IMR-90 (cell line): ENCODE data around the gene TXNDC11. TPM values are rescaled to one million over a fixed set of nuclear protein-coding genes. Genes with fewer than 3 reads are reported as not detected.

Experiments used
- ATAC-seq: fragments of 200-7000 bp; cut with Tn5 transposase; 2 replicates; pipeline ENCODE4 v1.9.1; 2020; ENCODE audit warnings: low read depth, mild to moderate bottlenecking, moderate library complexity
- BruUV-seq: library from RNA; stranded (reverse); fragments of 400-500 nt; replicated peaks from 2 replicates; lab custom pipeline; 2021; lab: Mats Ljungman, UMichigan
- CTCF ChIA-PET: fragments of 300-600 bp; formaldehyde crosslinking; extraction: SDS; loops from one replicate; lab custom pipeline; 2021; ENCODE audit warnings: antibody characterized with exemption; lab: Yijun Ruan, JAX
- POLR2A ChIA-PET: fragments of 300-600 bp; sonication (Branson Sonifier 250); formaldehyde crosslinking; loops from one replicate; lab custom pipeline; 2022; ENCODE audit warnings: antibody characterized with exemption; ENCODE audit not compliant: unreplicated experiment; lab: Charles Lee
- DNase-seq: peaks from one replicate; pipeline ENCODE4 v3.0.0; 2013
- H2AFZ ChIP-seq: replicated peaks from 2 replicates; pipeline ENCODE3; 2013; ENCODE audit warnings: low read length, mild to moderate bottlenecking; ENCODE audit not compliant: poor library complexity
- H2AK5ac ChIP-seq: 2 replicates; pipeline ENCODE4 v1.6.1; 2013; ENCODE audit warnings: low read depth, low read length, inconsistent platforms
- H2AK9ac ChIP-seq: replicated peaks from 2 replicates; pipeline ENCODE3; 2013; ENCODE audit warnings: mild to moderate bottlenecking, low read depth, low read length, moderate library complexity; ENCODE audit not compliant: poor library complexity
- H2BK120ac ChIP-seq: 2 replicates; pipeline ENCODE4 v1.6.1; 2013; ENCODE audit warnings: low read depth, low read length, inconsistent platforms
- H2BK15ac ChIP-seq: 3 replicates; pipeline ENCODE4 v1.6.1; 2013; ENCODE audit warnings: low read depth, low read length, inconsistent platforms
- H2BK20ac ChIP-seq: 2 replicates; pipeline ENCODE4 v1.6.1; 2013; ENCODE audit warnings: low read depth, mild to moderate bottlenecking, inconsistent platforms, low read length, moderate library complexity
- H2BK5ac ChIP-seq: 2 replicates; pipeline ENCODE4 v1.6.1; 2013; ENCODE audit warnings: mild to moderate bottlenecking, low read depth, low read length, inconsistent platforms; ENCODE audit not compliant: poor library complexity, severe bottlenecking
- H3K14ac ChIP-seq: replicated peaks from 2 replicates; pipeline ENCODE4 v1.6.1; 2013; ENCODE audit warnings: low read depth, low read length, inconsistent platforms
- H3K18ac ChIP-seq: 2 replicates; pipeline ENCODE4 v1.6.1; 2013; ENCODE audit warnings: low read depth, low read length, control low read depth
- H3K23ac ChIP-seq: 2 replicates; pipeline ENCODE4 v1.6.1; 2013; ENCODE audit warnings: low read depth, low read length, inconsistent platforms
- H3K27ac ChIP-seq: 2 replicates; pipeline ENCODE4 v1.5.1; 2013; ENCODE audit warnings: mild to moderate bottlenecking, control low read depth, low read length; ENCODE audit not compliant: insufficient read depth
- H3K27me3 ChIP-seq: 2 replicates; pipeline ENCODE4 v1.6.1; 2013; ENCODE audit warnings: low read length; ENCODE audit not compliant: control insufficient read depth, insufficient read depth
- H3K36me3 ChIP-seq: 2 replicates; pipeline ENCODE4 v1.6.1; 2013; ENCODE audit warnings: low read length, mixed read lengths; ENCODE audit not compliant: control insufficient read depth, insufficient read depth
- H3K4ac ChIP-seq: 2 replicates; pipeline ENCODE4 v1.6.1; 2013; ENCODE audit warnings: low read depth, low read length, inconsistent platforms
- H3K4me1 ChIP-seq: 2 replicates; pipeline ENCODE4 v1.6.1; 2013; ENCODE audit warnings: low read length, mixed read lengths; ENCODE audit not compliant: control insufficient read depth, insufficient read depth
- H3K4me2 ChIP-seq: 2 replicates; pipeline ENCODE4 v1.6.1; 2013; ENCODE audit warnings: low read depth, mild to moderate bottlenecking, control low read depth, low read length, moderate library complexity
- H3K4me3 ChIP-seq: 2 replicates; pipeline ENCODE4 v1.5.1; 2013; ENCODE audit warnings: low read depth, mild to moderate bottlenecking, control low read depth, low read length, moderate library complexity; ENCODE audit not compliant: insufficient read depth
- H3K56ac ChIP-seq: 2 replicates; pipeline ENCODE4 v1.6.1; 2013; ENCODE audit warnings: low read length, inconsistent platforms; ENCODE audit not compliant: insufficient read depth; ENCODE audit errors: extremely low read depth
- H3K79me1 ChIP-seq, 2 experiments: 2 replicates each; pipeline ENCODE4 v1.6.1; 2013; ENCODE audit warnings: low read length in 2 of 2, inconsistent platforms in 1 of 2, low read depth in 1 of 2
- H3K9ac ChIP-seq: 2 replicates; pipeline ENCODE4 v1.6.1; 2013; ENCODE audit warnings: low read depth, low read length, control low read depth
- H3K9me1 ChIP-seq: 2 replicates; pipeline ENCODE4 v1.6.1; 2013; ENCODE audit warnings: low read length, inconsistent platforms; ENCODE audit not compliant: insufficient read depth
- H3K9me3 ChIP-seq: 2 replicates; pipeline ENCODE4 v1.6.1; 2013; ENCODE audit warnings: low read length; ENCODE audit not compliant: control insufficient read depth, insufficient read depth
- H4K20me1 ChIP-seq: 2 replicates; pipeline ENCODE4 v1.6.1; 2013; ENCODE audit warnings: low read length, inconsistent platforms; ENCODE audit not compliant: insufficient read depth
- H4K5ac ChIP-seq: 2 replicates; pipeline ENCODE4 v1.6.1; 2013; ENCODE audit warnings: mild to moderate bottlenecking, low read depth, low read length, control low read depth
- H4K8ac ChIP-seq, 2 experiments: 2 replicates each; pipeline ENCODE4 v1.6.1; 2013; ENCODE audit warnings: low read depth in 2 of 2, low read length in 2 of 2, control low read depth in 1 of 2, inconsistent platforms in 1 of 2
- H4K91ac ChIP-seq: 2 replicates; pipeline ENCODE4 v1.6.1; 2013; ENCODE audit warnings: low read depth, low read length, inconsistent platforms; ENCODE audit not compliant: insufficient read depth
- BHLHE40 ChIP-seq: fragments of 150-350 bp; IDR thresholded peaks from 2 replicates; pipeline ENCODE4 v1.6.1; 2016; ENCODE audit warnings: mild to moderate bottlenecking, low read depth, low read length
- CEBPB ChIP-seq: IDR thresholded peaks from 2 replicates; pipeline ENCODE4 v1.6.1; 2012; ENCODE audit warnings: low read depth, low read length, improper control_type of control experiment
- CHD1 ChIP-seq: IDR thresholded peaks from 2 replicates; pipeline ENCODE4 v1.6.1; 2012; ENCODE audit warnings: low read depth, low read length, improper control_type of control experiment
- CTCF ChIP-seq: conservative IDR thresholded peaks from 2 replicates; pipeline ENCODE4 v1.5.1; 2012; ENCODE audit warnings: mild to moderate bottlenecking, low read depth, low read length, improper control_type of control experiment
- ELK1 ChIP-seq: fragments of 150-350 bp; IDR thresholded peaks from 2 replicates; pipeline ENCODE4 v1.6.1; 2016; ENCODE audit warnings: low read depth, mild to moderate bottlenecking, low read length, moderate library complexity, borderline replicate concordance
- FOS ChIP-seq: fragments of 150-350 bp; IDR thresholded peaks from 2 replicates; pipeline ENCODE4 v1.6.1; 2016; ENCODE audit warnings: low read depth, low read length
- MAFK ChIP-seq: IDR thresholded peaks from 2 replicates; pipeline ENCODE4 v1.6.1; 2012; ENCODE audit warnings: low read depth, low read length, improper control_type of control experiment
- MAZ ChIP-seq: IDR thresholded peaks from 2 replicates; pipeline ENCODE4 v1.6.1; 2012; ENCODE audit warnings: low read depth, mild to moderate bottlenecking, low read length, improper control_type of control experiment, moderate library complexity, borderline replicate concordance
- MXI1 ChIP-seq: IDR thresholded peaks from 2 replicates; pipeline ENCODE4 v1.6.1; 2012; ENCODE audit warnings: low read depth, mild to moderate bottlenecking, low read length, moderate library complexity, borderline replicate concordance
- NFE2L2 ChIP-seq: fragments of 150-350 bp; IDR thresholded peaks from 2 replicates; pipeline ENCODE4 v1.6.1; 2016; ENCODE audit warnings: low read depth, mild to moderate bottlenecking, low read length
- POLR2A ChIP-seq: IDR thresholded peaks from 2 replicates; pipeline ENCODE4 v1.6.1; 2012; ENCODE audit warnings: mild to moderate bottlenecking, low read depth, low read length
- RAD21 ChIP-seq: IDR thresholded peaks from 2 replicates; pipeline ENCODE4 v1.6.1; 2012; ENCODE audit warnings: low read length, improper control_type of control experiment
- RCOR1 ChIP-seq: IDR thresholded peaks from 2 replicates; pipeline ENCODE4 v1.6.1; 2012; ENCODE audit warnings: mild to moderate bottlenecking, low read length, improper control_type of control experiment; ENCODE audit not compliant: insufficient replicate concordance
- RFX5 ChIP-seq: IDR thresholded peaks from 2 replicates; pipeline ENCODE4 v1.8.0; 2012; ENCODE audit warnings: low read depth, mild to moderate bottlenecking, low read length, moderate library complexity
- SMC3 ChIP-seq: fragments of 150-350 bp; IDR thresholded peaks from 2 replicates; pipeline ENCODE4 v1.6.1; 2016; ENCODE audit warnings: low read depth, mild to moderate bottlenecking, antibody characterized with exemption, low read length, moderate library complexity
- USF2 ChIP-seq: fragments of 150-350 bp; IDR thresholded peaks from 2 replicates; pipeline ENCODE4 v1.6.1; 2017; ENCODE audit warnings: mild to moderate bottlenecking, antibody characterized with exemption, low read length, low read depth
- WGBS, 2 experiments: methylation state at CpG; one replicate each; pipeline versions ENCODE4 v1.1.5 to v1.1.7; 2013; ENCODE audit warnings: missing lambda C conversion rate in 2 of 2; ENCODE audit not compliant: insufficient read length in 1 of 2; ENCODE audit errors: extremely low coverage in 2 of 2; 5-methylcytosine and 5-hydroxymethylcytosine counted together
- dilution Hi-C: fragments of 300-500 bp; cut with HindIII; formaldehyde crosslinking; loops from one replicate; pipeline ENCODE4 v1.14.3; 2018; ENCODE audit warnings: low sequenced_read_pairs; ENCODE audit not compliant: unreplicated experiment
- in situ Hi-C: fragments of 300-500 bp; cut with MboI; formaldehyde crosslinking; loops from 3 replicates; pipeline ENCODE4 v1.14.3; 2019; ENCODE audit warnings: low sequenced_read_pairs, inconsistent platforms, mixed read lengths
- intact Hi-C: fragments of 100-400 bp; cut with micrococcal nuclease; formaldehyde crosslinking; loops from 2 replicates; pipeline ENCODE4 v1.10.0; 2022
- polyA plus RNA-seq, 3 experiments: library from polyadenylated mRNA; depleted of rRNA; stranded (reverse); fragments of >200 nt; gene quantifications; 2 replicates each; pipeline ENCODE4 v1.2.3, GENCODE V29; 2012; ENCODE audit warnings: low replicate concordance in 1 of 3
- total RNA-seq: library from RNA; depleted of rRNA; stranded (reverse); fragments of >200 nt; gene quantifications from 2 replicates; pipeline ENCODE4 v1.2.3, GENCODE V29; 2012

Gene TXNDC11
- total and polyA plus RNA-seq, 2 of the 4 experiments (the other 2 are of a cell fraction) = 25.3 to 42.9 TPM

- H4K5ac ChIP-seq = no peak overlapping the region
- H3K4ac ChIP-seq = peak overlapping the region; percentile 68
- H4K8ac ChIP-seq = 0 out of 4 replicates have a peak overlapping the region, but pooled peaks of 1 of the 2 experiments have one; percentile 9
- H3K27ac ChIP-seq = no peak overlapping the region
- ATAC-seq (no peak), DNase-seq (no peak)
- no peaks in the 10 kb centered on the region for H3K9me3 ChIP-seq
- no peak for TF ChIP-seq POLR2A
- TF ChIP-seq CTCF = no peak
- TF ChIP-seq MXI1 = no peak
- TF ChIP-seq SMC3 = no peak
- no peak for TF ChIP-seq BHLHE40
- TF ChIP-seq CHD1 = no peak
- TF ChIP-seq RAD21 = no peak
- no peak for TF ChIP-seq NFE2L2
- TF ChIP-seq RFX5 = no peak
- no peak for TF ChIP-seq RCOR1
- no peak for TF ChIP-seq ELK1
- no peak for TF ChIP-seq USF2
- TF ChIP-seq MAZ = no peak
- TF ChIP-seq CEBPB = no peak
- TF ChIP-seq FOS = no peak
- no peak for TF ChIP-seq MAFK
- H3K9me1 ChIP-seq = peaks cover 16% of the 10 kb centered on the region
- no peak overlapping the region for H3K23ac ChIP-seq
- H4K91ac ChIP-seq = peak overlapping the region; percentile 3; the same call in 1 of the 2 replicates
- in situ Hi-C loops (no loop called here), intact Hi-C loops (no loop called here), dilution Hi-C loops (no loop called here)
- H2BK120ac ChIP-seq = peak overlapping the region; percentile 100
- no peaks in the 10 kb centered on the region for H3K27me3 ChIP-seq
- no peak overlapping the region for H3K18ac ChIP-seq
- H3K4me1 ChIP-seq = peaks cover 34% of the 10 kb centered on the region
- H3K4me3 ChIP-seq = no peak overlapping the region
- WGBS, 2 experiments = 100% methylated on average over 4 of the region's 6 CpGs; no CpG with 5 or more reads in 1 of the 2 experiments
- BruUV-seq = no TSS peak
- no peak overlapping the region for H3K56ac ChIP-seq
- H4K20me1 ChIP-seq = no peaks in the 10 kb centered on the region
- H3K4me2 ChIP-seq = no peak overlapping the region
- no peak overlapping the region for H3K9ac ChIP-seq
- ChIA-PET CTCF (interaction anchor here (0.6 to 0.8 kb wide), 2 partner anchors 9 to 10 kb away, joined by 3 to 4 read pairs; no protein-coding TSS in a partner anchor), POLR2A (interaction anchor here (0.6 kb wide), 1 partner anchor 9 kb away, joined by 5 read pairs; no protein-coding TSS in a partner anchor)
- H2BK5ac ChIP-seq = no peak overlapping the region
- no peaks in the 10 kb centered on the region for H3K36me3 ChIP-seq
- H3K79me1 ChIP-seq = no peaks in the 10 kb centered on the region; a peak in 1 of 4 replicates
- H2BK15ac ChIP-seq = peak overlapping the region; percentile 63; the same call in 2 of the 3 replicates
- H2AK9ac ChIP-seq = no peak overlapping the region
- peak overlapping the region; percentile 48; the same call in 1 of the 2 replicates for H2AK5ac ChIP-seq
- H2BK20ac ChIP-seq = peak overlapping the region; percentile 63; the same call in 1 of the 2 replicates
- H2AFZ ChIP-seq = no peak overlapping the region
- no peak overlapping the region for H3K14ac ChIP-seq
Measured at GRCh38 chr16:11630768-11631056, 111.9 kb downstream of the TXNDC11 start.
